ENCODE measurements around the gene HELT. TPM values are rescaled to one million over a fixed set of nuclear protein-coding genes. Genes with fewer than 3 reads are reported as not detected.
"Not testable (repeated sequence)": the region's sequence is repeated elsewhere in the genome, so short reads cannot be mapped to it uniquely, and the experiment has no call there.

Gene HELT
- total and polyA plus RNA-seq, 2 donors (not counting 3 experiments of a cell fraction or from before 2014, with no cell fraction given), result not detected

GRCh38 chr4:184972991-184973390, 45.3 kb upstream of the HELT start:
- dilution Hi-C loops (cut with MboI; ENCODE audit: extremely low pct_ligation_motif_present, low sequenced_read_pairs) (no loop called here), intact Hi-C loops (cut with micrococcal nuclease) (no loop called here)
- H2AFZ ChIP-seq (ENCODE audit: low read depth, low read length), result no peak overlapping the region
- DNase-seq (ENCODE audit: low read depth, low spot score) (no peak), FAIRE-seq (no peak)
- no peaks in the 10 kb centered on the region for H3K36me3 ChIP-seq (ENCODE audit: control insufficient read depth in 2 of 2, extremely low read depth in 1 of 2, insufficient read depth in 2 of 2, low read length in 2 of 2)
- H3K9me3 ChIP-seq (replicated peaks; ENCODE audit: control insufficient read depth, insufficient read depth, low read length), result no peaks in the 10 kb centered on the region
- H3K4me3 ChIP-seq (replicated peaks in 1 of 3; ENCODE audit: insufficient read depth in 1 of 3, low read depth in 1 of 3, low read length in 3 of 3), result no peak overlapping the region
- H3K79me2 ChIP-seq (ENCODE audit: control insufficient read depth, insufficient read depth, low read length), result no peaks in the 10 kb centered on the region
- no TSS peak for BruUV-seq (replicated peaks)
- TF ChIP-seq JUN (IDR thresholded peaks at IDR 0.05; ENCODE audit: borderline replicate concordance, insufficient read depth, insufficient read length, low read depth), result no peak
- TF ChIP-seq POLR2A (IDR thresholded peaks at IDR 0.05; ENCODE audit: low read depth, low read length), result no peak
- no peak for TF ChIP-seq EZH2 (IDR thresholded peaks at IDR 0.05; ENCODE audit: borderline replicate concordance, low read depth, low read length, severe bottlenecking)
- TF ChIP-seq CTCF (IDR thresholded peaks at IDR 0.05; ENCODE audit: extremely low read depth in 1 of 2, insufficient read depth in 1 of 2, low read depth in 1 of 2, low read length in 2 of 2), result no peak
- TF ChIP-seq FOS (IDR thresholded peaks at IDR 0.05; ENCODE audit: borderline replicate concordance, insufficient read depth, low read length), result no peak
- TF ChIP-seq GATA2 (IDR thresholded peaks at IDR 0.05; ENCODE audit: insufficient read depth, insufficient read length, low read depth, low read length), result no peak
- TF ChIP-seq, protein P1, sequence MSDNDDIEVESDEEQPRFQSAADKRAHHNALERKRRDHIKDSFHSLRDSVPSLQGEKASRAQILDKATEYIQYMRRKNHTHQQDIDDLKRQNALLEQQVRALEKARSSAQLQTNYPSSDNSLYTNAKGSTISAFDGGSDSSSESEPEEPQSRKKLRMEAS (IDR thresholded peaks at IDR 0.05; ENCODE audit: insufficient read depth, insufficient read length), result no peak
- TF ChIP-seq POLR2AphosphoS5 (IDR thresholded peaks at IDR 0.05; ENCODE audit: insufficient read depth, low read depth, low read length), result no peak
- no peak for TF ChIP-seq MYC (IDR thresholded peaks at IDR 0.05; ENCODE audit: low read depth, low read length)
- H3K27me3 ChIP-seq (ENCODE audit: control insufficient read depth in 2 of 2, insufficient read depth in 2 of 2, low read length in 2 of 2), result no peaks in the 10 kb centered on the region
- ChIA-PET POLR2A (no interaction called here), CTCF (no interaction called here)
- H3K9ac ChIP-seq (replicated peaks; ENCODE audit: extremely low read depth, insufficient read depth, low read length), result no peak overlapping the region
- H3K27ac ChIP-seq (ENCODE audit: insufficient read depth, low read depth, low read length), result no peak overlapping the region
- H3K9me1 ChIP-seq (replicated peaks; ENCODE audit: control insufficient read depth, extremely low read depth, insufficient read depth, low read length), result no peaks in the 10 kb centered on the region
- no peaks in the 10 kb centered on the region for H3K4me1 ChIP-seq (ENCODE audit: control insufficient read depth, extremely low read depth, insufficient read depth, low read length)
- H4K20me1 ChIP-seq (replicated peaks; ENCODE audit: control insufficient read depth, extremely low read depth, insufficient read depth, low read length), result no peaks in the 10 kb centered on the region
- no peak overlapping the region for H3K4me2 ChIP-seq (ENCODE audit: insufficient read depth, low read length)

DNA sequence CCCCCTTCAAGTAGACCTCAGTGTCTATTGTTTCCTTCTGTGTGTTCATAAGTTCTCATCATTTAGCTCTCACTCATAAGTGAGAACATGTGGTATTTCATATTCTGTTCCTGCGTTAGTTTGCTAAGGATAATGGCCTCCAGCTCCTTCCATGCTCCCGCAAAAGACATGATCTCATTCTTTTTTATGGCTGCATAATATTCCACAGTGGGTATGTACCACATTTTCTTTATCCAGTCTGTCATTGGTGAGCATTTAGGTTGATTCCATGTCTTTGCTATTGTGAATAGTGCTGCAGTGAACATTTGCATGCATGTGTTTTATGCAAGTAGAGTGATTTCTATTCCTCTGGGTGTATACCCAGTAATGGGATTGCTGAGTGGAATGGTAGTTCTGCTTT, 41.9 kb upstream of the HELT start:
- H3K9me3 ChIP-seq (replicated peaks; ENCODE audit: control insufficient read depth, insufficient read depth, low read length); H3K27me3 ChIP-seq (ENCODE audit: control insufficient read depth in 2 of 2, insufficient read depth in 2 of 2, low read length in 2 of 2); H3K4me2 ChIP-seq (ENCODE audit: insufficient read depth, low read length); H3K27ac ChIP-seq (ENCODE audit: insufficient read depth, low read depth, low read length); H3K79me2 ChIP-seq (ENCODE audit: control insufficient read depth, insufficient read depth, low read length); CTCF ChIA-PET; dilution Hi-C loops (cut with MboI; ENCODE audit: extremely low pct_ligation_motif_present, low sequenced_read_pairs); BruUV-seq (replicated peaks); H4K20me1 ChIP-seq (replicated peaks; ENCODE audit: control insufficient read depth, extremely low read depth, insufficient read depth, low read length); H3K4me3 ChIP-seq (replicated peaks in 1 of 3; ENCODE audit: insufficient read depth in 1 of 3, low read depth in 1 of 3, low read length in 3 of 3); H3K36me3 ChIP-seq (ENCODE audit: control insufficient read depth in 2 of 2, extremely low read depth in 1 of 2, insufficient read depth in 2 of 2, low read length in 2 of 2); DNase-seq (ENCODE audit: low read depth, low spot score); H3K9ac ChIP-seq (replicated peaks; ENCODE audit: extremely low read depth, insufficient read depth, low read length); intact Hi-C loops (cut with micrococcal nuclease); H3K9me1 ChIP-seq (replicated peaks; ENCODE audit: control insufficient read depth, extremely low read depth, insufficient read depth, low read length); H3K4me1 ChIP-seq (ENCODE audit: control insufficient read depth, extremely low read depth, insufficient read depth, low read length); FAIRE-seq; POLR2A ChIA-PET; H2AFZ ChIP-seq (ENCODE audit: low read depth, low read length): not testable (repeated sequence)

Data from endothelial cell of umbilical vein (primary cell).